ENCODE results near the gene DCXR. TPM values are rescaled to one million over a fixed set of nuclear protein-coding genes. Genes with fewer than 3 reads are reported as not detected.

DCXR gene
- total and polyA plus RNA-seq, 2 experiments from 2014 or later: 70.2 to 75.8 TPM

DNA sequence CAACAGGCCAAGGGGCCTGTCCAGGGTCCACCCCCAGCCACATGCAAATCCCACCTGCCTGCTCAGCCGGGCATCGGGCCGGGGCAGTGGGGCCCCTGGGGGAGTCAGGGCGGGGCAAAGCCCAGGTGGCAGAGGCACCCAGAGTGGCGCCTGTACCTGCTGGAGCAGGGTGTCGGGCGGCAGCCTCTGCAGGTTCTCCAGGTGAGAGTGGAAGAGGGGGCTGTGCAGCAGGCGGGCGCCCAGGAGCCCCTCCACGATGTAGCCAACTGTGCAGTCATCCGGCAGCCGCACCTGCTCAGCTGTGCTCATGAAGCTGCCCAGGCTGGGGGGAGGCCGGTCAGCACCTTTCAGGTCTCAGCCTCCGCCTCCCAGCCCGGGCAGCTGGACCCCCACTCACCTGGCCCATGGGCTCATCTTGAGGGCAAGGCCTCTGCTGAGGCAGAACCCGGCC is 12.0 kb upstream of the DCXR start:
- Histone ChIP-seq H3K36me3 (ENCODE audit: low read depth) (no peaks in the 10 kb centered on the region), H3K9me2 (ENCODE audit: insufficient read depth) (no peaks in the 10 kb centered on the region)
- WGBS, 2 experiments (ENCODE audit: low coverage in 1 of 2, low lambda C conversion rate in 2 of 2, missing lambda C conversion rate in 2 of 2): 92 to 94% methylated on average over 8 to 16 of the region's 16 CpGs

DNA sequence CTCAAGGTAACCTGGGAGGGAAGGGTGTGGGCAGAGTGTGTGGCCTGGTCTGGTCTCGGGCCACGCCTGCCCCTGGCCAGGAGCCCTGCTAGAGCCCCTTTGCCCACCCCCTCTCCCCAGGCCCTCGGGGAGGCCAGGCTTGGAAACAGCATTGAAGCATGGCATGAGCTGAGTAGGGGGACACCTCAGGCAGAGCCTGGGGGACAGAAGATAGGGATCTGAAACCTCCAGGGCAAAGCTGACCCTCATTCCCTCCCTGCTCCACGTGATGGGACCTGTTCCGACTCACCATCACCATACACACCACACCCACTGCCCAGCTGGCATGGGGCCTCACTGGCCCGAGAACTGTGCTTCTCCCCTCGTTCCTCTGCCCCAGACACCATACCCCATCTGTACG is 11.6 kb upstream of the DCXR start:
- Histone ChIP-seq H3K79me2 (ENCODE audit: insufficient read depth) (peaks cover 31% of the 10 kb centered on the region), H3K9me2 (ENCODE audit: insufficient read depth) (no peaks in the 10 kb centered on the region), H4K20me1 (ENCODE audit: insufficient read depth) (no peaks in the 10 kb centered on the region), H3F3A (ENCODE audit: insufficient read depth) (no peaks in the 10 kb centered on the region), H3K9ac (no peak overlapping the region), H3K9me3 (ENCODE audit: low read depth) (no peaks in the 10 kb centered on the region), H3K27ac (no peak overlapping the region), H3K4me2 (ENCODE audit: unreplicated experiment) (no peak overlapping the region), H3K4me1 (ENCODE audit: insufficient read depth) (peaks cover 6% of the 10 kb centered on the region), H2AFZ (no peak overlapping the region), H3K27me3 (replicated peaks; ENCODE audit: insufficient read depth) (no peaks in the 10 kb centered on the region), H3K36me3 (ENCODE audit: low read depth) (no peaks in the 10 kb centered on the region), H3K4me3 (no peak overlapping the region)
- TF ChIP-seq EZH2 (IDR thresholded peaks at IDR 0.05; ENCODE audit: insufficient read depth, poor library complexity, severe bottlenecking) (no peak), EZH2phosphoT487 (IDR thresholded peaks at IDR 0.05; ENCODE audit: insufficient read depth, low read depth) (no peak)
- 65 to 70% methylated on average over 8 of the region's 8 CpGs for WGBS, 2 experiments (ENCODE audit: low coverage in 1 of 2, low lambda C conversion rate in 2 of 2, missing lambda C conversion rate in 2 of 2)
- peak; percentile 31 for DNase-seq
- in situ Hi-C loops (cut with MboI): no loop called here

More for the DNA sequence above, 12.0 kb upstream of the DCXR start:
- Histone ChIP-seq H3K4me3 (no peak overlapping the region), H3K9me3 (ENCODE audit: low read depth) (no peaks in the 10 kb centered on the region), H3K79me2 (ENCODE audit: insufficient read depth) (peaks cover 33% of the 10 kb centered on the region), H3K9ac (no peak overlapping the region), H3F3A (ENCODE audit: insufficient read depth) (no peaks in the 10 kb centered on the region), H2AFZ (no peak overlapping the region), H4K20me1 (ENCODE audit: insufficient read depth) (no peaks in the 10 kb centered on the region), H3K4me2 (ENCODE audit: unreplicated experiment) (no peak overlapping the region), H3K4me1 (ENCODE audit: insufficient read depth) (peaks cover 6% of the 10 kb centered on the region), H3K27ac (no peak overlapping the region), H3K27me3 (replicated peaks; ENCODE audit: insufficient read depth) (no peaks in the 10 kb centered on the region)
- in situ Hi-C loops (cut with MboI): no loop called here
- TF ChIP-seq EZH2phosphoT487 (IDR thresholded peaks at IDR 0.05; ENCODE audit: insufficient read depth, low read depth): no peak
- no peak for DNase-seq

DNA sequence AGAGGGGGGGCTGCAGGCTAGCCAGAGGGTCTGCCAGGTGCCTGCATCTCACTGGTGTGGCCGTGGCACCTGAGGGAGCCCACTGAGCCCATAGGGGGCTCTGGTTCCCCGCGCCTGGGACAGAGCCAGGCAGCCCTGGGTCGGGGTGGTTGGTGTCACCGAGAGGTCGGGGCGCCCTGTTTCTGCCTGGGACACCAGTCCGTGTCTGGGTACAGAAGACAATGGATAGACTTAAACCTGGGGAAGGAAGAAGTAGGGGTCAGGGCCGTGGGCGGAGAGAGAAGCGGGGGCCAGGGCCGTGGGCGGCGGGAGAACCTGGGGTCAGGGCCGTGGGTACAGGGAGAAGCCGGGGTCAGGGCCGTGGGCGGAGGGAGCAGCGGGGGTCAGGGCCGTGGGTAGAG is 11.1 kb upstream of the DCXR start:
- Histone ChIP-seq H3K4me2 (ENCODE audit: unreplicated experiment) (no peak overlapping the region), H3K79me2 (ENCODE audit: insufficient read depth) (peaks cover 26% of the 10 kb centered on the region), H3K9ac (no peak overlapping the region), H4K20me1 (ENCODE audit: insufficient read depth) (no peaks in the 10 kb centered on the region), H3K9me2 (ENCODE audit: insufficient read depth) (no peaks in the 10 kb centered on the region), H3K27me3 (replicated peaks; ENCODE audit: insufficient read depth) (no peaks in the 10 kb centered on the region), H3K36me3 (ENCODE audit: low read depth) (no peaks in the 10 kb centered on the region), H3K9me3 (ENCODE audit: low read depth) (no peaks in the 10 kb centered on the region), H3K4me1 (ENCODE audit: insufficient read depth) (peaks cover 6% of the 10 kb centered on the region), H3F3A (ENCODE audit: insufficient read depth) (no peaks in the 10 kb centered on the region), H2AFZ (no peak overlapping the region), H3K4me3 (no peak overlapping the region), H3K27ac (no peak overlapping the region)
- no peak for DNase-seq
- 85 to 90% methylated on average over 8 to 19 of the region's 20 CpGs for WGBS, 2 experiments (ENCODE audit: low coverage in 1 of 2, low lambda C conversion rate in 2 of 2, missing lambda C conversion rate in 2 of 2)
- in situ Hi-C loops (cut with MboI): no loop called here
- TF ChIP-seq EZH2 (IDR thresholded peaks at IDR 0.05; ENCODE audit: insufficient read depth, poor library complexity, severe bottlenecking) (no peak), EZH2phosphoT487 (IDR thresholded peaks at IDR 0.05; ENCODE audit: insufficient read depth, low read depth) (no peak)

DNA sequence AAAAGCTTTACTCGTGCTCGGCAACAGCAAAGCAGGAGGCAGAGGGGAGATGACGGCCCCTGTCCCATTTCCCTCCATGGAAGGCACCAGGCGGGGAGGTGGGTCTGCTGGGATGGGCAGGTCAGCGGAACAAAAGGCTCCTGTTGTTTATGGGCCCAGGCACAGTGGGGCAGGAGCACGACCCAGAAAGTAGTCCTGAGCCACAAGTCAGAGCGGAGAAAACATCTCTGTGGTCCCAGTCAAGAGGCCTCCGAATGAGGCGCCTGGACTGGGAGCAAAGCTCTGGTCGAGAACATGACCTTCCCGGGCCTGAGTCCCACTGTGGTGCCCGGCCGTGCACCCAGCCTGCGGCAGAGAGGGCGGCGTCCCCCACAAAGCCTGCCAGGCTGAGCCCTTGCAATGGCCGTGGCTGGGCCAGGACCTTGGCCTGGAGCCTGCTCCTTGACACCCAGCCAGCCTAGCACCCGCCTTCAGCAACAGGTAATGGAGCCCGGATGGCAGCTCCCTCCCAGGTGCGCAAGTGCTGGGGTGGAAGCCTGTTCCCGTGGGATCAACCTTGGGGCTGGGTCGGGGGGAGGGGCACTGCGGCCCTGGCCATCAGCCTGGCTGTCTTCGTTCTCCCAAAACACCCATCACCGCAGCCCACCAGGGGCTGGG is 10.5 kb upstream of the DCXR start:
- in situ Hi-C loops (cut with MboI): no loop called here

More for the DNA sequence above, 10.5 kb upstream of the DCXR start:
- no peaks in the 10 kb centered on the region for H3K9me3 ChIP-seq (ENCODE audit: low read depth)
- no peaks in the 10 kb centered on the region for H3K36me3 ChIP-seq (ENCODE audit: low read depth)
- H3K79me2 ChIP-seq (ENCODE audit: insufficient read depth): peaks cover 21% of the 10 kb centered on the region
- no peaks in the 10 kb centered on the region for H4K20me1 ChIP-seq (ENCODE audit: insufficient read depth)
- no peak overlapping the region for H2AFZ ChIP-seq
- WGBS, 2 experiments (ENCODE audit: low coverage in 1 of 2, low lambda C conversion rate in 2 of 2, missing lambda C conversion rate in 2 of 2): 89 to 90% methylated on average over 18 to 23 of the region's 25 CpGs
- no peaks in the 10 kb centered on the region for H3K9me2 ChIP-seq (ENCODE audit: insufficient read depth)
- peaks cover 5% of the 10 kb centered on the region for H3K4me1 ChIP-seq (ENCODE audit: insufficient read depth)
- H3K4me2 ChIP-seq (ENCODE audit: unreplicated experiment): no peak overlapping the region
- no peak for TF ChIP-seq EZH2 (IDR thresholded peaks at IDR 0.05; ENCODE audit: insufficient read depth, poor library complexity, severe bottlenecking)
- no peak for TF ChIP-seq EZH2phosphoT487 (IDR thresholded peaks at IDR 0.05; ENCODE audit: insufficient read depth, low read depth)
- H3K27ac ChIP-seq: no peak overlapping the region
- no peak overlapping the region for H3K4me3 ChIP-seq
- DNase-seq: no peak
- no peak overlapping the region for H3K9ac ChIP-seq
- H3K27me3 ChIP-seq (replicated peaks; ENCODE audit: insufficient read depth): no peaks in the 10 kb centered on the region
- no peaks in the 10 kb centered on the region for H3F3A ChIP-seq (ENCODE audit: insufficient read depth)
